Ovary (tissue), 3 donors: ENCODE results near the gene DOCK10.

Experiments
- EP300 ChIP-seq: sonication (generic); formaldehyde crosslinking; IDR thresholded peaks from one replicate; pipeline ENCODE4 v1.6.1; 2017; ENCODE audit warnings: antibody characterized with exemption
- TF ChIP-seq, protein P1 (sequence below), 3 donors: fragments of 450-650 bp in 2 of 3; fragments of 200-600 bp in 1 of 3; IDR thresholded peaks; one replicate each; pipeline versions ENCODE4 v1.5.1 to v1.8.0; 2016 to 2022; ENCODE audit warnings: antibody characterized with exemption in 3 of 3, mild to moderate bottlenecking in 1 of 3
- donor health status: DM: no; HTN: no; CAD: no.

DNA sequence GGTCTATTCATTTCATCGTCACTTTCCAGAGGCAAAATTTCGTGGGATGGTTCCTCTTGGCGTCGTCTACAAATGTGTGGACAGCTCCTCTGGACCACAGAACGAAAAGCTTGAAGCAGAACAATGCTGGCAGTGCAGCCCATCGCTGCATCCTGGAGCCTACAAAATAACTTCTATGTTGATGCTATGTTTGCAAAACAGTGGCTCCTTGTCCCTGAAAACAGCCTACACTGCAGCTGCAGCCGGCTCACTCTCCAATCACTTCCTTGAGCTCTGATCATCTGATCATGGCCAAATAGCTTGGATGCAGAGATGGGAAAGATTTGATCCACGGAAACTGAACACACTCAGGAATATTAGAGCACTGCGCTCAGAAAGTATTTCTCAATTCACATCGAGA is 60.0 kb downstream of the DOCK10 start:
- TF ChIP-seq, protein P1, sequence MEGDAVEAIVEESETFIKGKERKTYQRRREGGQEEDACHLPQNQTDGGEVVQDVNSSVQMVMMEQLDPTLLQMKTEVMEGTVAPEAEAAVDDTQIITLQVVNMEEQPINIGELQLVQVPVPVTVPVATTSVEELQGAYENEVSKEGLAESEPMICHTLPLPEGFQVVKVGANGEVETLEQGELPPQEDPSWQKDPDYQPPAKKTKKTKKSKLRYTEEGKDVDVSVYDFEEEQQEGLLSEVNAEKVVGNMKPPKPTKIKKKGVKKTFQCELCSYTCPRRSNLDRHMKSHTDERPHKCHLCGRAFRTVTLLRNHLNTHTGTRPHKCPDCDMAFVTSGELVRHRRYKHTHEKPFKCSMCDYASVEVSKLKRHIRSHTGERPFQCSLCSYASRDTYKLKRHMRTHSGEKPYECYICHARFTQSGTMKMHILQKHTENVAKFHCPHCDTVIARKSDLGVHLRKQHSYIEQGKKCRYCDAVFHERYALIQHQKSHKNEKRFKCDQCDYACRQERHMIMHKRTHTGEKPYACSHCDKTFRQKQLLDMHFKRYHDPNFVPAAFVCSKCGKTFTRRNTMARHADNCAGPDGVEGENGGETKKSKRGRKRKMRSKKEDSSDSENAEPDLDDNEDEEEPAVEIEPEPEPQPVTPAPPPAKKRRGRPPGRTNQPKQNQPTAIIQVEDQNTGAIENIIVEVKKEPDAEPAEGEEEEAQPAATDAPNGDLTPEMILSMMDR (IDR thresholded peaks at IDR 0.05): no peak
- no peak for TF ChIP-seq EP300
